SH-SY5Y (cell line): ENCODE measurements around the gene SPEF1.

Source experiments
- GATA2 ChIP-seq: IDR thresholded peaks from 2 replicates; pipeline ENCODE4 v1.6.1; 2011; ENCODE audit warnings: mild to moderate bottlenecking, low read depth, low read length
- GATA3 ChIP-seq: IDR thresholded peaks from 2 replicates; pipeline ENCODE4 v1.6.1; 2011; ENCODE audit warnings: low read depth, mild to moderate bottlenecking, low read length, moderate library complexity

Gene SPEF1

DNA sequence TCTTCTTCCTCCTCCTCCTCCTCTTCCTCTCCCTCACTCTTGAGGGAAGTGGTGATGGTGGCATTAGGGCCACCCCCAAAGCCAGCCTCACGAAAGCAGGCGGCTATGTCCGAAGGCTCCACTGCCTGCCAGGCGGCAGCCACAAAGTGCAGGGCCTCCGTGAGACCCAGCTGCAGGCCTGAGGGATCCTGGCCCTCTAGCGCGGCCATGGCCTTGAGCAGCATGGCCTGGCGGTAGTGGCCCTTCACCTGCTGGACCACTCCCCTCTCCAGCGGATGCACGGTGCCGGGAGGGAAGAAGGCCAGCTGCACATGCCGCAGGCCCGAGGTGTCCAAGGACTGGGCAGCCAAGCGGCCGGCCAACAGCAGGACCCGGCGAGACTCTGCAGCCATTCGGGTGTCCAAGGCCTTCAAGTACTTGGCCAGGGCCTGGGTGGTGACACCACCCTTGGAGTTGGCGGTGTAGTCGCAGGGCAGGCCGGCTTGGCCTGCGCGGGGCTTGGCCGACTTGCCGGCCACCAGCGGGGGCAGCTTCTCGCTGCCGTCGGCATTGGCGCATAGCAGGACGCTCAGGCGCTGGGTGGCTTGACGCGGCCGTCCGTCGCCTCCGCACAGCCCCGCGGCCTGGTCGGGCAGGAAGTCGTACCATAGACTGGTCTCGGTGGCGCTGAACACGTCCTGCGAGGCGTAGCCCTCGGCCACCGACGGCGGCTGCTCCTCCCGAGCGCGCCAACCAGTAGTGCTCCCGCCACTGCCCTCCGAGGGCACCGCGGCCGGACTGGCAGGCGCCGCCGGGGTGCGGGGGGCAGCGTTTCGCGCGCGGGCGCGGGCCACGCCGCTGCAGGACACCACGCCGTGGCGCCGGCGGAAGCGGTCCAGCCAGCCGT, 4.2 kb upstream of the SPEF1 start:
- TF ChIP-seq GATA2 (no peak), GATA3 (no peak)

- TF ChIP-seq GATA3 (no peak), GATA2 (no peak)
Observed at GRCh38 chr20:3784863-3785239, 3.6 kb upstream of the SPEF1 start.

DNA sequence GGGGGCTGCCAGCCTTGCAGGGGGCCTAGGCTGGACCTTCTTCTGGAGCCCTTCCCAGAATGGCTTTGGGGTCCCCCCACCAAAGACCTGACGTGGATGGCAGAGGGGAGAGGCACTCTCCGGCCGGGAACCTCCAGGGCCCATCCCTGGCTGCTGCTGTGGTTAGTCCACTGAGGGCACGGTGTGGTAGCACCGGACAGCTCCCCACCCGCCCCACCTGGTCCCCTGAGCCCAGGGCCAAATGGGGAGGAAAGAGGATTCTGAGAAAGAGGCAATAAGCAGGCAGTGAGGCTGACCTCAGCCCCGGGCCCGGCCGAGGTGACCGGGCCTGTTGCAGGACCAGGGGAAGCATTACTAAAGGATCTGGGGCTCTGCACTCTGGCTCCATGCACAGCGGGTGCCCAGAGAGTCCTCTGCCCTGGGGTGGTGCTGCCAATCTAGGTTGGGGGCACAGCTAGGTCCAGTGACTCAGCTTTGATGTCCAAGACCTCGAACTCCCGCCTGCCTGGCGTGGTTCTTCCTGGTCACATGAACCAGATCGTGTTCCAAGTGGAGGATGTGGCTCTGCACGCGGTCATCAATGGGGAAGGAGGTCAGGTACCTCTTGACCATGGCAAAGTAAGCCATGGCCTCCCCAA, 3.1 kb upstream of the SPEF1 start:
- TF ChIP-seq GATA3: no peak
- no peak for TF ChIP-seq GATA2

DNA sequence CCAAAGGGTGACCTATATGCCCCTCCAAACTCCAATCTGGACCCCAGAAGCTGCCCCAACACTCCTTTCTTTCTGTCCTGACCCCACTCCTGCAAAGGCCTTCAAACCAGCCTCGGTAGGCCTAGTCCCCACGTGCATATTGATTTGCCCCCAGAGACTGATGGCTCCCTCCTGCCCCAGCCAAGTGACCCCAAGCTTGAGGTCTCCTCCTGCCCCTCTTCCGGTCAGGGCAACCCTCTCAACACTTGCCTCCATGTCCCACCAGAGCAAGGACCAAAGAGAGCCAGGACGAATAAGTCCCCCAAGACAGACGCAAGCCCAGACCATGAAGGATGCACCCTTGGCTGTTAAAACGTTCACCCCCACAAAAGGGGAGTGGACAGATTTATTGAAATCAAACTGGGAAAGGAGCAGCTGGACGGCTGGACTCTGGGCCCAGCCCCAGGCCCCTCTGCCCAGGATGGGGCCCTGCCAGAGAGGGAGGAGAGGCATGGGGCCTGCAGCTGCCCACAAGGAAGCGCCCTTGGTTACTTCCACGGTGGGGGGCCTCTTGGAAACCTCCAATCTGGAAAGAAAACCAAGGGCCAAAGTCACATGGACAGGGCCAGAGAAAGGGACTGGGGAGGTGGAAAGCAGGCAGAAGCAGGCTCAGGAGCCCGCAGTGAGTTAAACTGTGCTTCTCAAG, 2.4 kb upstream of the SPEF1 start:
- TF ChIP-seq GATA2: no peak
- TF ChIP-seq GATA3: no peak

GRCh38 chr20:3783068-3783489, 1.8 kb upstream of the SPEF1 start:
- TF ChIP-seq GATA3 (no peak), GATA2 (no peak)

DNA sequence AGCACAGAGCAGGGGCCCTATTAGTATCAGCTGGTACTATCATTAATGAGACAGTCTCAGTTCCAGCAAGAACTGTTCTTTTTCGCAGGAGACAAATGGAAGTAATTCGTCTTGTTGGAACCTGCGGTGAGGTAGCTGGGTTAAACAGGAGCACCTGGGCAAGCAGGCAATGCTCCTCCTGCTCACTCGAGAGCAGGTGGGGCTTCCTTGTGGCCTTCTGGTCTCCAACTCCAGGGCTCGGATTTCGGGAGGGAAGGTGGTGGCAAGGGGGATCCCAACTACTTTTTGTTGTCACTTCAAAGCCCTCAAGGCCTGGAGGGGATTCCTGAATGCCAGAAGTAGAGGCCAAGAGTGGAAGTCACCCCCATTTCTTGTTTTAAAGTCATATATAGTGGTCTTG, 1.3 kb upstream of the SPEF1 start:
- TF ChIP-seq GATA3: no peak

- no peak for TF ChIP-seq GATA3
Observed at GRCh38 chr20:3778976-3779375, 2.3 kb downstream of the SPEF1 start.

GRCh38 chr20:3777716-3778629, 3.3 kb downstream of the SPEF1 start:
- TF ChIP-seq GATA2 (no peak), GATA3 (no peak)

GRCh38 chr20:3777381-3777715, 3.9 kb downstream of the SPEF1 start:
- TF ChIP-seq GATA2 (no peak), GATA3 (no peak)

DNA sequence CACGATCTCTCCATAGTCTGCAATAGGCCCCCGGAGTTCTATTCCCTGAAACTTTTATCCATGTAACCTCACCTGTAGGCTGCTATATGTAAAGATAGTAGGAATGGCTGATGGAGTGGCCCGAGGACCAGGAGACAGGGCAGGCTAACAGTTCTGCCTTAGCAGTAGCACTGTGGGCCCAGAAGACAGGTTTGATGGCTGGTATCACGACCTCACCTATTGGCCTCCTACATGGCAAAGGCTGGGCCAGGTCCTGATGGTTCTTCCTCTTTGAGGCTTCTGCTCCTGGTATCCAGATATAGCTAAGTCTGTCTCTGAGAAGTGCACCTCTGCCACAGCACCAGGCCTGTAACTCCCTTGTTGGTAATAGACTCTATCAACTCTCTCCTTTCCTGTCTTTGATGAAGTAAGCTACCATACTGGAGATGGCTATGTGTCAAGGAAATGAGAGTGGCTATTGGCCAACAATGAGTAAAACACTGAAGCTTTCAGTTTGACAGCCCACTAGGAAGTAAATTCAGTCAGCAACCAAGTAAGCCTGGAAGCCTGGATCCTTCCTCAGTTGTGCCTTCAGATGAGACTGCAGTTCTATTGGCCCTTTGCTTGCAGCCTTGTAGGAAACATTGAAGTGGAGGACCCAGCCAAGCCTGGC, 5.7 kb downstream of the SPEF1 start:
- TF ChIP-seq GATA3: no peak

DNA sequence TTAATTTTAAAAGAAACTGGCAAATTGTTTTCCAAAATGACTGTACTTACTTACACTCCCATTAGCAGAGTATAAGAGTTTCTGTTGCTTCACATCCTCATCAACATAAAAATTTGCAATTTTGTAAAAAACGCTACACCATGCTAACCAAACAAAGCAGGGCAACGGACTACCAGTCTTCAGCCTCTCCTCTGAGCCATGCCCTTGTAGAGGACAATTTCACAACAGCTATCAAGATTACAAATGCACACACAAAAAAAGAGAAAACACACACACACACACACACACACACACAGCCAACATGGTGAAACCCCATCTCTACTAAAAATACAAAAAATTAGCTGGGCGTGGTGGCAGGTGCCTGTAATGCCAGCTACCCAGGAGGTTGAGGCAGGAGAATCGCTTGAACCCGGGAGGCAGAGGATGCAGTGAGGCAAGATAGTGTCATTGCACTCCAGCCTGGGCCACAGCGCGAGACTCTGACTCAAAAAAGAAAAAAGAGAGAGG, 9.6 kb downstream of the SPEF1 start:
- TF ChIP-seq GATA2 (no peak), GATA3 (no peak)

DNA sequence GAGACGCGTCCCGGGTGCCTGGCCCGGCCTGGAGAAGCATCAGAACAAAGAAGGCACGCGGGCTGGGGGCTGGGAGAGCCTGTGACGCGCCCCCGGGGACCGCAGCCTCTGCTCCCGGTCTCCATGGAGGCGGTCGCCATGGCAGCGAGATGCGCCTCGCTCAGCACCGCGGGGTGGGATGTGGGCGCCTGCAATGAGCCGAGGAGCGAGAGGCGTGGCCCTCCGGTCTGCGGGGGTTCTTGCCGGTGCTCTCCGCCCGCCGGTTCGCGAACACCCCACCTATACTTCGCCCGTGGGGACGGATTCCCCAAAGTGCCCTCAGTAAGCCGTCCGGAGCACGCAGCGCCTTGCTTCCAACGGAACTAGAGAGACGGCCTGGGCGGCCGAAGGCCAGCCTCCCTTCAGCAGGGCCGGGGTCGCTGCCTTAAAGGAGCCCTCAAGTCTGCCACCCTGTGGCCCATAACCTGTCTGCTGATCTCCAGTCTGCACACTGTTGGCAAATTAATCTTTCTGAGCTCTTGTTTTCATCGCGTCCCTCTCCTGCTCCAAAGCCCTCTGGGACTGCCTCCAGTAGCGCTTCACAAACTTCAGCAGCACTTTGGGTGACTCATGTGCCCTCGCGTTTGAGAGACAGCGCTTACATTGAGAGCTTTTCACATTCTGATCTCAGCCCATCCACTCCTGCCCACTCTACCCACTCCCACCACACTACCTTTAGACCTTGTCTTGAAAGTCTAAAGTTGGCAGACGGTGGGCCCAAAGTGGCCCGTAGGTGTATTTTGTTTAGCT, 12.7 kb downstream of the SPEF1 start:
- TF ChIP-seq GATA3 (no peak), GATA2 (no peak)
